ENCODE data around the gene KLK2. TPM values are rescaled to one million over a fixed set of nuclear protein-coding genes. Genes with fewer than 3 reads are reported as not detected.

KLK2 gene
- polyA plus RNA-seq, 1 donor from 2014 or later, result not detected

- H2AFZ ChIP-seq (ENCODE audit: low read depth, low read length), result no peak overlapping the region
- no peaks in the 10 kb centered on the region for H3K79me2 ChIP-seq (replicated peaks; ENCODE audit: insufficient read depth, low read length)
- H3K27me3 ChIP-seq (ENCODE audit: insufficient read depth, low read depth, low read length), result no peaks in the 10 kb centered on the region
- H3K36me3 ChIP-seq (ENCODE audit: insufficient read depth, low read length), result no peaks in the 10 kb centered on the region
- H3K4me2 ChIP-seq (ENCODE audit: low read length), result no peak overlapping the region
- no peak overlapping the region for H3K4me3 ChIP-seq (ENCODE audit: low read length)
- TF ChIP-seq TAF1 (IDR thresholded peaks at IDR 0.05; ENCODE audit: low read depth) (no peak), POLR2AphosphoS5 (IDR thresholded peaks at IDR 0.05) (no peak), REST (IDR thresholded peaks at IDR 0.05; ENCODE audit: borderline replicate concordance) (no peak), EZH2 (IDR thresholded peaks at IDR 0.05; ENCODE audit: borderline replicate concordance, insufficient read depth, low read length, poor library complexity, severe bottlenecking) (no peak), MXI1 (conservative IDR thresholded peaks at IDR 0.05; ENCODE audit: poor library complexity, severe bottlenecking) (no peak), SMC3 (conservative IDR thresholded peaks at IDR 0.05; ENCODE audit: poor library complexity) (no peak), EP300 (conservative IDR thresholded peaks at IDR 0.05; ENCODE audit: poor library complexity, severe bottlenecking) (no peak), RAD21 (conservative IDR thresholded peaks at IDR 0.05) (no peak), CTCF (IDR thresholded peaks at IDR 0.05; ENCODE audit: poor library complexity, severe bottlenecking) (no peak)
- no peak overlapping the region for H3K27ac ChIP-seq (ENCODE audit: low read length)
- no peak overlapping the region for H3K9ac ChIP-seq (ENCODE audit: low read length)
- no peaks in the 10 kb centered on the region for H3F3A ChIP-seq (ENCODE audit: insufficient read depth, low read length, poor library complexity, severe bottlenecking)
- H3K9me2 ChIP-seq (ENCODE audit: insufficient read depth, low read length), result no peaks in the 10 kb centered on the region
- no peaks in the 10 kb centered on the region for H3K9me3 ChIP-seq (ENCODE audit: low read length)
- no peaks in the 10 kb centered on the region for H4K20me1 ChIP-seq (ENCODE audit: insufficient read depth)
Observed at GRCh38 chr19:50843701-50844221, 29.5 kb upstream of the KLK2 start.

DNA sequence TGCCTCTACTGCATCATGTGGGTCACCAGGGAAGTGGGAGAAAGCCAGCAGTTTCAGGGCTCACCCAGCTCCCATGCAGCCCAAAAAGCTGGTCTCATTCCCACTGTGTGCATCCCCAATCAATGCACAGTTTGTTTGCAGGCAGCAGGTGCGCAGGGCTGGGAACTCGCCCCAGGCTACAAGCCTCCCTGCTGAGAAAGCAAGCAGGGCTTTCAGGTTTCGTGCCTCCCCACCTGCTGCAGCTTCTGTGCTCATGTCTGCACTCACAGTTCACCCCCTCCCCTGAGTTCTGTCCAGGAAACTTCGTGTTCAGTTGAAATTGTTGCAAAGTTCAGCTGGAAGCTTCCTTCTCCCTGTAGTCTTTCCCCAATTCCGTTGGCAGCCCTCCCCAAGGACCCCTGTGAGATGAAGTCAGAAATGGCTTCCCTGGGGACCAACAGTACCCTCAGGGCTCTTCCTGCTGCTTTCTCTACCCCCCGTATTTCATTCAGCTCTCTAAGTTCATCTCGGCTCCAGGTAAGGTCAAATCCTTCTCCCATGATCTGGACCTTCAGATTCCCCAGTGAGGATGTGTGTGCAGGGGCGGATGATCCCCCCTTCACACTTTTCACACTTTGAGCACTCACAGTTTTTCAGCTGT, 28.8 kb upstream of the KLK2 start:
- H3K36me3 ChIP-seq (ENCODE audit: insufficient read depth, low read length), result no peaks in the 10 kb centered on the region
- H3K9me2 ChIP-seq (ENCODE audit: insufficient read depth, low read length), result no peaks in the 10 kb centered on the region
- no peak overlapping the region for H3K4me3 ChIP-seq (ENCODE audit: low read length)
- no peaks in the 10 kb centered on the region for H3K9me3 ChIP-seq (ENCODE audit: low read length)
- H3K4me2 ChIP-seq (ENCODE audit: low read length), result no peak overlapping the region
- H3K9ac ChIP-seq (ENCODE audit: low read length), result no peak overlapping the region
- TF ChIP-seq EZH2 (IDR thresholded peaks at IDR 0.05; ENCODE audit: borderline replicate concordance, insufficient read depth, low read length, poor library complexity, severe bottlenecking), result no peak
- TF ChIP-seq MXI1 (conservative IDR thresholded peaks at IDR 0.05; ENCODE audit: poor library complexity, severe bottlenecking), result no peak
- no peak for TF ChIP-seq REST (IDR thresholded peaks at IDR 0.05; ENCODE audit: borderline replicate concordance)
- TF ChIP-seq POLR2AphosphoS5 (IDR thresholded peaks at IDR 0.05), result no peak
- TF ChIP-seq RAD21 (conservative IDR thresholded peaks at IDR 0.05), result no peak
- no peak for TF ChIP-seq CTCF (IDR thresholded peaks at IDR 0.05; ENCODE audit: poor library complexity, severe bottlenecking)
- TF ChIP-seq EP300 (conservative IDR thresholded peaks at IDR 0.05; ENCODE audit: poor library complexity, severe bottlenecking), result no peak
- no peak for TF ChIP-seq SMC3 (conservative IDR thresholded peaks at IDR 0.05; ENCODE audit: poor library complexity)
- TF ChIP-seq TAF1 (IDR thresholded peaks at IDR 0.05; ENCODE audit: low read depth), result no peak
- no peak overlapping the region for H3K27ac ChIP-seq (ENCODE audit: low read length)
- H3K79me2 ChIP-seq (replicated peaks; ENCODE audit: insufficient read depth, low read length), result no peaks in the 10 kb centered on the region
- no peak overlapping the region for H2AFZ ChIP-seq (ENCODE audit: low read depth, low read length)
- H4K20me1 ChIP-seq (ENCODE audit: insufficient read depth), result no peaks in the 10 kb centered on the region
- no peaks in the 10 kb centered on the region for H3K27me3 ChIP-seq (ENCODE audit: insufficient read depth, low read depth, low read length)
- H3F3A ChIP-seq (ENCODE audit: insufficient read depth, low read length, poor library complexity, severe bottlenecking), result no peaks in the 10 kb centered on the region

All from neural cell (in vitro differentiated cells).